K562 (cell line): ENCODE data around the gene CTAGE1. TPM values are rescaled to one million over a fixed set of nuclear protein-coding genes. Genes with fewer than 3 reads are reported as not detected.

Experiments
- ATAC-seq: fragments of 200-7000 bp; cut with Tn5 transposase; 3 replicates; pipeline ENCODE4 v1.9.1; 2020; ENCODE audit warnings: moderate library complexity
- BruUV-seq: library from RNA; stranded (reverse); fragments of 400-500 nt; replicated peaks from 2 replicates; lab custom pipeline; 2021; lab: Mats Ljungman, UMichigan
- CTCF ChIA-PET: fragments of 300-600 bp; formaldehyde crosslinking; extraction: SDS; loops from one replicate; lab custom pipeline; 2021; ENCODE audit warnings: low intra/inter-chr PET ratio; lab: Yijun Ruan, JAX
- POLR2A ChIA-PET: fragments of 300-600, 350-650 bp; sonication (Branson Sonifier 250); formaldehyde crosslinking; extraction: SDS; loops from one replicate; lab custom pipeline; 2021; ENCODE audit warnings: antibody characterized with exemption, inconsistent platforms; lab: Yijun Ruan, JAX
- DNase-seq, 4 experiments: peaks; one replicate each; pipeline versions ENCODE4 v3.0.0 to v3.0.0-alpha.2; 2011 to 2018; ENCODE audit warnings: low spot score in 3 of 4, mixed read lengths in 3 of 4; ENCODE audit errors: extremely low read depth in 1 of 4
- FAIRE-seq: peaks from 2 replicates; lab custom pipeline; 2011; peaks lifted over from hg19 to GRCh38; lab: Jason Lieb, UNC
- H2AFZ ChIP-seq: 2 replicates; pipeline ENCODE4 v1.6.0; 2011; ENCODE audit warnings: low read depth, low read length, control low read depth, inconsistent platforms
- H3K27ac ChIP-seq: fragments of 200-600 bp; 3 replicates; pipeline ENCODE4 v1.8.0; 2011; ENCODE audit warnings: low read depth, mild to moderate bottlenecking, control low read depth, inconsistent platforms, low read length, moderate library complexity, mixed read lengths; ENCODE audit errors: extremely low read depth
- H3K27me3 ChIP-seq, 2 experiments: fragments of 300-600 bp in 1 of 2; 2 replicates in 1 of 2; 3 replicates in 1 of 2; pipeline versions ENCODE4 v1.6.0 to v1.8.0; 2011; ENCODE audit warnings: inconsistent platforms in 2 of 2, low read length in 2 of 2, mild to moderate bottlenecking in 1 of 2, mixed read lengths in 1 of 2, moderate library complexity in 1 of 2; ENCODE audit not compliant: control insufficient read depth in 2 of 2, insufficient read depth in 2 of 2
- H3K36me3 ChIP-seq: fragments of 300-600 bp; 3 replicates; pipeline ENCODE4 v1.8.0; 2011; ENCODE audit warnings: mild to moderate bottlenecking, low read length, inconsistent platforms; ENCODE audit not compliant: control insufficient read depth, insufficient read depth
- H3K4me1 ChIP-seq, 2 experiments: fragments of 200-600 bp in 1 of 2; replicated peaks in 1 of 2; 2 replicates in 1 of 2; 3 replicates in 1 of 2; pipeline versions ENCODE4 v1.5.1 to v1.8.0; 2011; ENCODE audit warnings: inconsistent platforms in 2 of 2, low read length in 2 of 2, mild to moderate bottlenecking in 1 of 2, mixed read lengths in 1 of 2, moderate library complexity in 1 of 2; ENCODE audit not compliant: control insufficient read depth in 2 of 2, insufficient read depth in 2 of 2
- H3K4me2 ChIP-seq: 2 replicates; pipeline ENCODE4 v1.6.1; 2011; ENCODE audit warnings: low read length, control low read depth, inconsistent platforms, mixed read lengths; ENCODE audit not compliant: insufficient read depth
- H3K4me3 ChIP-seq: fragments of 200-600 bp; sonication (generic), shearing (Covaris generic); 2 replicates; pipeline ENCODE4 v1.5.1; 2016; ENCODE audit warnings: control low read depth, inconsistent platforms
- H3K79me2 ChIP-seq: fragments of 200-600 bp; 3 replicates; pipeline ENCODE4 v1.8.0; 2011; ENCODE audit warnings: low read length, inconsistent platforms; ENCODE audit not compliant: control insufficient read depth, insufficient read depth
- H3K9ac ChIP-seq, 2 experiments: 2 replicates each; pipeline versions ENCODE4 v1.6.0 to v1.6.1; 2011; ENCODE audit warnings: low read depth in 2 of 2, low read length in 2 of 2, control low read depth in 1 of 2, inconsistent platforms in 1 of 2, mild to moderate bottlenecking in 1 of 2, mixed read lengths in 1 of 2; ENCODE audit not compliant: insufficient read depth in 1 of 2
- H3K9me1 ChIP-seq: one replicate; pipeline ENCODE4 v1.6.0; 2011; ENCODE audit warnings: inconsistent platforms, mild to moderate bottlenecking, low read length, moderate library complexity; ENCODE audit not compliant: control insufficient read depth, insufficient read depth
- H3K9me3 ChIP-seq: replicated peaks from 2 replicates; pipeline ENCODE4 v1.5.1; 2011; ENCODE audit warnings: low read depth, low read length, inconsistent platforms; ENCODE audit not compliant: control insufficient read depth, insufficient read depth
- H4K20me1 ChIP-seq: replicated peaks from 2 replicates; pipeline ENCODE4 v1.6.1; 2011; ENCODE audit warnings: low read length, inconsistent platforms, mixed read lengths; ENCODE audit not compliant: control insufficient read depth, insufficient read depth
- CCAR2 ChIP-seq: fragments of 200-400 bp; formaldehyde crosslinking; IDR thresholded peaks from 2 replicates; pipeline ENCODE4 v1.6.1; 2017; ENCODE audit warnings: mild to moderate bottlenecking, low read depth, low read length
- CTCF ChIP-seq, 3 experiments: IDR thresholded peaks in 2 of 3; conservative IDR thresholded peaks in 1 of 3; 2 replicates each; pipeline ENCODE4 v1.5.1; 2011 to 2012; ENCODE audit warnings: low read length in 3 of 3, mild to moderate bottlenecking in 3 of 3, control low read depth in 2 of 3, improper control_type of control experiment in 1 of 3, inconsistent platforms in 1 of 3, low read depth in 1 of 3, mixed read lengths in 1 of 3, moderate library complexity in 1 of 3; ENCODE audit not compliant: insufficient read depth in 2 of 3
- WGBS: fragments of 100-300 bp; shearing (Covaris generic); methylation state at CpG from one replicate; pipeline ENCODE4 v1.1.6; 2016; ENCODE audit warnings: low coverage, mixed read lengths; ENCODE audit not compliant: insufficient coverage; ENCODE audit errors: missing lambda C conversion rate; 5-methylcytosine and 5-hydroxymethylcytosine counted together
- in situ Hi-C: fragments of 300-500 bp; cut with MboI; formaldehyde crosslinking; loops from 4 replicates; pipeline ENCODE4 v1.15.0; 2018; ENCODE audit warnings: inconsistent platforms, mixed read lengths
- intact Hi-C: fragments of 100-400 bp; cut with micrococcal nuclease; formaldehyde crosslinking; loops from 2 replicates; pipeline ENCODE4 v1.14.2; 2022
- polyA plus RNA-seq, 8 experiments: library from polyadenylated mRNA; depleted of rRNA in 4 of 8; stranded (reverse) in 5 of 8; unstranded in 3 of 8; fragments of >200 nt; fragmentation: Nextera tagmentation in 2 of 8; fragmentation: Illumina TruSeq in 1 of 8; extraction: Ambion mirVana in 2 of 8; extraction: Trizol in 1 of 8; gene quantifications; 2 replicates each; pipeline versions ENCODE4 v1.2.1 to v1.2.3, GENCODE V29; 2011 to 2014; ENCODE audit warnings: inconsistent platforms in 1 of 8, missing spikeins in 1 of 8
- total RNA-seq, 7 experiments: library from RNA; depleted of rRNA in 6 of 7; stranded (reverse); fragments of >200 nt in 6 of 7; fragmentation: Illumina TruSeq in 2 of 7; extraction: Trizol in 2 of 7; gene quantifications; 2 replicates each; pipeline versions ENCODE4 v1.2.1 to v1.2.3, GENCODE V29; 2011 to 2021; ENCODE audit warnings: low replicate concordance in 1 of 7

The CTAGE1 gene
- total and polyA plus RNA-seq, 9 of the 15 experiments (the other 6 are each of a cell fraction or from before 2014, with no cell fraction given), result not detected

- Histone ChIP-seq H3K27ac (no peak overlapping the region), H4K20me1 (no peaks in the 10 kb centered on the region), H3K4me3 (no peak overlapping the region), H3K36me3 (no peaks in the 10 kb centered on the region), H3K27me3 (no peaks in the 10 kb centered on the region; a peak in 2 of 5 replicates), H3K79me2 (no peaks in the 10 kb centered on the region), H3K9me3 (no peaks in the 10 kb centered on the region), H3K9ac (no peak overlapping the region), H3K9me1 (no peaks in the 10 kb centered on the region), H3K4me2 (no peak overlapping the region), H3K4me1 (no peaks in the 10 kb centered on the region), H2AFZ (no peak overlapping the region)
- in situ Hi-C loops, result no loop called here
- POLR2A ChIA-PET, result interaction anchor here (0.5 to 0.7 kb wide), 2 partner anchors 233 to 1017 kb away, joined by 3 read pairs; no protein-coding TSS in a partner anchor
- FAIRE-seq (no peak), ATAC-seq (peak; percentile 75), DNase-seq (peak; percentile 16 to 37 (median 24))
- TF ChIP-seq CTCF (IDR thresholded peaks at IDR 0.05 in 2 of 3, conservative IDR thresholded peaks at IDR 0.05 in 1 of 3; ENCODE audit: insufficient read depth in 2 of 3, low read depth in 1 of 3, low read length in 3 of 3) (peak; percentile 23 to 47 (median 46); a peak in 5 of 6 replicates), CCAR2 (no peak)
- CTCF ChIA-PET, result no interaction called here
- WGBS, result 0% methylated on average over 2 of the region's 2 CpGs
- intact Hi-C loops, result no loop called here
- no TSS peak for BruUV-seq
Observed at GRCh38 chr18:22378672-22379282, 38.9 kb downstream of the CTAGE1 start.
